Measurements from ENCODE around the gene SBNO1.

- no peak for TF ChIP-seq ZNF398 (tag by site-specific recombination; IDR thresholded peaks at IDR 0.05)
- TF ChIP-seq REST (tag by site-specific recombination; IDR thresholded peaks at IDR 0.05), result no peak
- TF ChIP-seq ZNF645 (tag by site-specific recombination; IDR thresholded peaks at IDR 0.05), result no peak
- no peak for TF ChIP-seq ZNF701 (tag by site-specific recombination; IDR thresholded peaks at IDR 0.05)
- no peak for TF ChIP-seq ZSCAN18 (tag by site-specific recombination; IDR thresholded peaks at IDR 0.05)
- no peak for TF ChIP-seq ZNF626 (tag by site-specific recombination; IDR thresholded peaks at IDR 0.05)
Measured at GRCh38 chr12:123329799-123330198, 34.8 kb downstream of the SBNO1 start.

Measured in HEK293 (cell line).